H1 (cell line): ENCODE measurements around the gene CDC73. TPM values are rescaled to one million over a fixed set of nuclear protein-coding genes. Genes with fewer than 3 reads are reported as not detected.
A peak's percentile ranks its signal among the peaks of the same experiment; 100 is the strongest.

Experiments
- CTCF ChIA-PET: fragments of 300-600 bp; sonication (Branson Sonifier 250); formaldehyde crosslinking; loops from one replicate; lab custom pipeline; 2021; ENCODE audit not compliant: partially characterized antibody; lab: Charles Lee
- POLR2A ChIA-PET: fragments of 300-600 bp; sonication (Branson Sonifier 250); formaldehyde crosslinking; loops from one replicate; lab custom pipeline; 2021; ENCODE audit warnings: inconsistent platforms; ENCODE audit not compliant: partially characterized antibody; lab: Charles Lee
- DNase-seq, 2 experiments: peaks; one replicate each; pipeline versions ENCODE4 v3.0.0 to v3.0.0-alpha.2; 2010 to 2022; ENCODE audit warnings: low spot score in 2 of 2, low read depth in 1 of 2, mixed read lengths in 1 of 2
- FAIRE-seq: peaks from 2 replicates; lab custom pipeline; 2011; peaks lifted over from hg19 to GRCh38; lab: Jason Lieb, UNC
- H2AFZ ChIP-seq: 2 replicates; pipeline ENCODE4 v1.8.1; 2012; ENCODE audit warnings: low read length, inconsistent platforms
- H2AK5ac ChIP-seq: 2 replicates; pipeline ENCODE4 v1.6.1; 2013; ENCODE audit warnings: low read depth, low read length
- H2BK120ac ChIP-seq: replicated peaks from 2 replicates; pipeline ENCODE3; 2013; ENCODE audit warnings: low read depth, low read length, inconsistent platforms
- H2BK12ac ChIP-seq: 2 replicates; pipeline ENCODE4 v1.6.1; 2013; ENCODE audit warnings: low read depth, low read length
- H2BK15ac ChIP-seq: 2 replicates; pipeline ENCODE4 v1.6.1; 2013; ENCODE audit warnings: low read length
- H2BK20ac ChIP-seq: 2 replicates; pipeline ENCODE4 v1.6.1; 2013; ENCODE audit warnings: low read length
- H2BK5ac ChIP-seq: 2 replicates; pipeline ENCODE4 v1.6.1; 2013; ENCODE audit warnings: low read depth, low read length
- H3K14ac ChIP-seq: 2 replicates; pipeline ENCODE4 v1.6.1; 2013; ENCODE audit warnings: inconsistent platforms; ENCODE audit not compliant: insufficient read length
- H3K18ac ChIP-seq: 2 replicates; pipeline ENCODE4 v1.6.1; 2013; ENCODE audit warnings: low read length; ENCODE audit errors: extremely low read depth
- H3K23ac ChIP-seq: 2 replicates; pipeline ENCODE4 v1.6.1; 2013; ENCODE audit warnings: inconsistent platforms; ENCODE audit not compliant: insufficient read length
- H3K23me2 ChIP-seq: 2 replicates; pipeline ENCODE4 v1.6.1; 2013; ENCODE audit warnings: low read depth, low read length
- H3K27ac ChIP-seq: 2 replicates; pipeline ENCODE4 v1.6.1; 2011; ENCODE audit warnings: low read depth, low read length, inconsistent platforms
- H3K27me3 ChIP-seq, 4 experiments: replicated peaks in 1 of 4; 1 replicate in 1 of 4; 2 replicates in 3 of 4; pipeline versions ENCODE4 v1.6.1 to v1.8.1; 2011 to 2013; ENCODE audit warnings: low read length in 3 of 4, mild to moderate bottlenecking in 3 of 4, inconsistent platforms in 2 of 4, mixed read lengths in 2 of 4, moderate library complexity in 1 of 4; ENCODE audit not compliant: control insufficient read depth in 3 of 4, insufficient read depth in 3 of 4; ENCODE audit errors: extremely low read depth in 1 of 4
- H3K36me3 ChIP-seq, 4 experiments: 2 replicates each; pipeline versions ENCODE4 v1.6.1 to v1.8.1; 2011 to 2013; ENCODE audit warnings: mild to moderate bottlenecking in 4 of 4, low read length in 3 of 4, moderate library complexity in 2 of 4, control low read depth in 1 of 4, inconsistent platforms in 1 of 4; ENCODE audit not compliant: insufficient read depth in 4 of 4, control insufficient read depth in 2 of 4
- H3K4ac ChIP-seq: replicated peaks from 2 replicates; pipeline ENCODE3; 2013; ENCODE audit warnings: low read length, low read depth, mixed read lengths, inconsistent platforms; ENCODE audit not compliant: insufficient read length
- H3K4me1 ChIP-seq, 4 experiments: replicated peaks in 1 of 4; 1 replicate in 1 of 4; 2 replicates in 3 of 4; pipeline versions ENCODE4 v1.6.1 to v1.8.1; 2011 to 2013; ENCODE audit warnings: low read length in 3 of 4, inconsistent platforms in 2 of 4, mixed read lengths in 1 of 4; ENCODE audit not compliant: insufficient read depth in 4 of 4, control insufficient read depth in 3 of 4
- H3K4me2 ChIP-seq, 2 experiments: 2 replicates each; pipeline versions ENCODE4 v1.6.1 to v1.8.1; 2011 to 2013; ENCODE audit warnings: low read depth in 2 of 2, low read length in 2 of 2, control low read depth in 1 of 2, inconsistent platforms in 1 of 2, mild to moderate bottlenecking in 1 of 2; ENCODE audit not compliant: insufficient read depth in 1 of 2
- H3K4me3 ChIP-seq, 4 experiments: fragments of 200-600, 300-600 bp in 1 of 4; sonication (generic), shearing (Covaris generic), sonication (Bioruptor Twin) in 1 of 4; 2 replicates each; pipeline versions ENCODE4 v1.5.1 to v1.8.1; 2011 to 2016; ENCODE audit warnings: low read length in 4 of 4, low read depth in 3 of 4, control low read depth in 2 of 4, inconsistent platforms in 2 of 4, mild to moderate bottlenecking in 2 of 4, mixed read lengths in 1 of 4, moderate library complexity in 1 of 4; ENCODE audit not compliant: insufficient read depth in 2 of 4; ENCODE audit errors: extremely low read depth in 1 of 4
- H3K56ac ChIP-seq: replicated peaks from 2 replicates; pipeline ENCODE3; 2013; ENCODE audit warnings: low read depth, mild to moderate bottlenecking, mixed read lengths, low read length, inconsistent platforms; ENCODE audit not compliant: insufficient read length
- H3K79me1 ChIP-seq: 2 replicates; pipeline ENCODE4 v1.6.1; 2013; ENCODE audit warnings: low read depth, low read length, control low read depth
- H3K79me2 ChIP-seq, 2 experiments: 2 replicates each; pipeline versions ENCODE4 v1.6.1 to v1.8.1; 2012 to 2013; ENCODE audit warnings: low read length in 2 of 2, mild to moderate bottlenecking in 2 of 2, inconsistent platforms in 1 of 2; ENCODE audit not compliant: insufficient read depth in 2 of 2, control insufficient read depth in 1 of 2
- H3K9ac ChIP-seq, 4 experiments: replicated peaks in 1 of 4; 1 replicate in 1 of 4; 2 replicates in 3 of 4; pipeline versions ENCODE4 v1.6.1 to v1.8.1; 2011 to 2013; ENCODE audit warnings: low read depth in 3 of 4, low read length in 3 of 4, control low read depth in 2 of 4, mild to moderate bottlenecking in 2 of 4, moderate library complexity in 2 of 4, inconsistent platforms in 1 of 4; ENCODE audit errors: extremely low read depth in 1 of 4
- H3K9me3 ChIP-seq, 2 experiments: 2 replicates each; pipeline versions ENCODE4 v1.6.1 to v1.8.1; 2012 to 2013; ENCODE audit warnings: mild to moderate bottlenecking in 2 of 2, moderate library complexity in 2 of 2, control low read depth in 1 of 2, inconsistent platforms in 1 of 2, low read depth in 1 of 2, low read length in 1 of 2, mixed read lengths in 1 of 2; ENCODE audit not compliant: insufficient read depth in 2 of 2
- H4K20me1 ChIP-seq, 2 experiments: replicated peaks in 1 of 2; 2 replicates each; pipeline versions ENCODE3 to v1.8.1; 2011 to 2013; ENCODE audit warnings: inconsistent platforms in 2 of 2, low read length in 2 of 2, mild to moderate bottlenecking in 1 of 2; ENCODE audit not compliant: insufficient read depth in 2 of 2, control insufficient read depth in 1 of 2
- H4K5ac ChIP-seq: 2 replicates; pipeline ENCODE4 v1.6.1; 2013; ENCODE audit warnings: low read length, low read depth, mixed read lengths, inconsistent platforms; ENCODE audit not compliant: insufficient read length
- H4K8ac ChIP-seq: 2 replicates; pipeline ENCODE4 v1.8.0; 2013; ENCODE audit warnings: mild to moderate bottlenecking, moderate library complexity, low read length, inconsistent platforms; ENCODE audit not compliant: insufficient read depth; ENCODE audit errors: extremely low read depth
- H4K91ac ChIP-seq: replicated peaks from 2 replicates; pipeline ENCODE3; 2013; ENCODE audit warnings: low read length, mixed read lengths, inconsistent platforms; ENCODE audit not compliant: insufficient read length
- CTCF ChIP-seq, 3 experiments: IDR thresholded peaks; 1 replicate in 2 of 3; 2 replicates in 1 of 3; pipeline versions ENCODE4 v1.5.1 to v1.6.1; 2011; ENCODE audit warnings: low read length in 3 of 3, mild to moderate bottlenecking in 3 of 3, inconsistent platforms in 2 of 3, low read depth in 1 of 3, moderate library complexity in 1 of 3; ENCODE audit not compliant: insufficient read depth in 1 of 3; ENCODE audit errors: control extremely low read depth in 1 of 3
- NANOG ChIP-seq: IDR thresholded peaks from 2 replicates; pipeline ENCODE4 v1.6.1; 2011; ENCODE audit warnings: low read length, low read depth, mild to moderate bottlenecking, inconsistent platforms; ENCODE audit not compliant: insufficient read depth, poor library complexity, severe bottlenecking
- RAD21 ChIP-seq, 2 experiments: IDR thresholded peaks in 1 of 2; conservative IDR thresholded peaks in 1 of 2; 2 replicates each; pipeline ENCODE4 v1.6.1; 2011; ENCODE audit warnings: low read depth in 2 of 2, low read length in 2 of 2, improper control_type of control experiment in 1 of 2, inconsistent platforms in 1 of 2, mild to moderate bottlenecking in 1 of 2, moderate library complexity in 1 of 2
- SP2 ChIP-seq: IDR thresholded peaks from 2 replicates; pipeline ENCODE4 v1.6.1; 2012; ENCODE audit warnings: mild to moderate bottlenecking, low read length, inconsistent platforms
- WGBS, 2 experiments: shearing (Covaris generic) in 1 of 2; methylation state at CpG; one replicate each; pipeline versions ENCODE4 v1.1.6 to v1.1.7; 2013 to 2015; ENCODE audit warnings: low lambda C conversion rate in 2 of 2, mixed read lengths in 2 of 2, inconsistent platforms in 1 of 2, low coverage in 1 of 2, missing lambda C conversion rate in 1 of 2; ENCODE audit not compliant: insufficient replicate concordance in 2 of 2, insufficient coverage in 1 of 2, insufficient read length in 1 of 2; ENCODE audit errors: extremely low coverage in 1 of 2, missing lambda C conversion rate in 1 of 2; 5-methylcytosine and 5-hydroxymethylcytosine counted together
- polyA plus RNA-seq, 7 experiments: library from polyadenylated mRNA; depleted of rRNA in 3 of 7; stranded (reverse) in 5 of 7; unstranded in 2 of 7; fragments of >200 nt in 5 of 7; fragments of 200-250 nt in 2 of 7; gene quantifications; 1 replicate in 5 of 7; 2 replicates in 1 of 7; 4 replicates in 1 of 7; pipeline versions ENCODE4 v1.2.1 to v1.2.3, GENCODE V29; 2011 to 2013; ENCODE audit warnings: missing spikeins in 2 of 7, mixed read lengths in 2 of 7
- total RNA-seq: library from RNA; stranded (reverse); fragmentation: NEBNext Ultra II Directional; extraction: Animal tissue kit (Norgen Biotek cat#: 25700); gene quantifications from 2 replicates; pipeline ENCODE4 v1.2.1, GENCODE V29; 2021

CDC73 gene
- total and polyA plus RNA-seq, 2 of the 8 experiments (the other 6 are each of a cell fraction or from before 2014, with no cell fraction given) = 9.8 to 64.0 TPM

DNA sequence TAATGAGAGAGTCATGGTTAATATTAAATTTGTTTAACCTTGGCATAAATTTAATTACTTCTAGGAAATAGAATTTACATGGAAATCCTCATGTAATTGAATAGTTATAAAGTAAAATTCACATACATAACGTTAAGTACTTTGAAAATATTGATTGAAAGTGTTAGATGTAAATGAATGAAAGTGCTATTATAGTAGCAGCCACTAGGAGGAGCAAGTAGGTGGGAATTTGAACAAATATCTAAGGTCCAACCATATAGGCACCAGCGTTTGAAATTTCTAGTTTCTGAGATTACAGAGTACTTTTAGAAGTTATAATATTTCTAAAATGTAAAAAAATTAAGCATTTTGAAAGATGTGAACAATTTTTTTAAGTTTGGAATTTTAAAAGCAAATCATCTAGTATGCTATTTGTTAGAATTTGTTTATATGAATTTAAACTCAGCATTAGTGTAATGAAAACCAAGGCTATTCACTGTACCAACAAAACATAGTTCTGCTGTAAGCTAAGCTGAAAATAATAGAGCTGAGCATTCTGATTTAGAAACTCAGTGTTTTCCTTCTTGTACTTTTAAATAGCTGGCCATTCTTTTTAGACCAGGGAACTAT, 61.3 kb downstream of the CDC73 start:
- Histone ChIP-seq H3K27me3 (no peaks in the 10 kb centered on the region), H3K9ac (no peak overlapping the region), H3K79me1 (no peaks in the 10 kb centered on the region; the same call in 1 of the 2 replicates), H2BK120ac (no peak overlapping the region), H3K27ac (no peak overlapping the region), H2BK12ac (no peak overlapping the region), H3K23me2 (no peaks in the 10 kb centered on the region), H3K4me1 (no peaks in the 10 kb centered on the region; a peak in 1 of 7 replicates), H4K5ac (no peak overlapping the region), H4K91ac (no peak overlapping the region), H3K4me2 (no peak overlapping the region), H2BK15ac (no peak overlapping the region), H2BK5ac (no peak overlapping the region), H3K79me2 (peaks cover 0 to 54% of the 10 kb centered on the region in 2 experiments; a peak in 3 of 4 replicates), H2AK5ac (no peak overlapping the region), H3K18ac (no peak overlapping the region), H2BK20ac (no peak overlapping the region), H4K8ac (no peak overlapping the region), H3K4me3 (no peak overlapping the region), H3K23ac (no peak overlapping the region), H2AFZ (no peak overlapping the region), H3K9me3 (no peaks in the 10 kb centered on the region), H3K56ac (no peak overlapping the region), H3K14ac (no peak overlapping the region), H3K4ac (no peak overlapping the region), H3K36me3 (no peaks in the 10 kb centered on the region), H4K20me1 (peaks cover 2 to 5% of the 10 kb centered on the region in 2 experiments)
- DNase-seq = no peak
- ChIA-PET POLR2A (no interaction called here), CTCF (interaction anchor here (0.6 to 2.1 kb wide), 4 partner anchors 10 to 406 kb away, joined by 3 to 6 read pairs (median 3); no protein-coding TSS in a partner anchor)
- no peak for FAIRE-seq
- 12% methylated on average over 2 of the region's 2 CpGs; no CpG with 5 or more reads in 1 of the 2 experiments for WGBS, 2 experiments
- peak in 2 of 3 experiments; percentile 32 to 67; a peak in 2 of 4 replicates for TF ChIP-seq CTCF (IDR thresholded peaks at IDR 0.05; ENCODE audit: control extremely low read depth in 1 of 3, insufficient read depth in 1 of 3, low read depth in 1 of 3, low read length in 3 of 3)
- TF ChIP-seq SP2 = no peak
- TF ChIP-seq RAD21 (IDR thresholded peaks at IDR 0.05 in 1 of 2, conservative IDR thresholded peaks at IDR 0.05 in 1 of 2; ENCODE audit: low read depth in 2 of 2, low read length in 2 of 2) = peak; percentile 56 to 59
- no peak for TF ChIP-seq NANOG
